ENCODE results near the gene UGT2B15. TPM values are rescaled to one million over a fixed set of nuclear protein-coding genes. Genes with fewer than 3 reads are reported as not detected.
"Not testable (repeated sequence)": the region's sequence is repeated elsewhere in the genome, so short reads cannot be mapped to it uniquely, and the experiment has no call there.

The UGT2B15 gene
- total and polyA plus RNA-seq, 3 donors from 2014 or later, result 0.50 to 1.3 TPM; not detected in 1

DNA sequence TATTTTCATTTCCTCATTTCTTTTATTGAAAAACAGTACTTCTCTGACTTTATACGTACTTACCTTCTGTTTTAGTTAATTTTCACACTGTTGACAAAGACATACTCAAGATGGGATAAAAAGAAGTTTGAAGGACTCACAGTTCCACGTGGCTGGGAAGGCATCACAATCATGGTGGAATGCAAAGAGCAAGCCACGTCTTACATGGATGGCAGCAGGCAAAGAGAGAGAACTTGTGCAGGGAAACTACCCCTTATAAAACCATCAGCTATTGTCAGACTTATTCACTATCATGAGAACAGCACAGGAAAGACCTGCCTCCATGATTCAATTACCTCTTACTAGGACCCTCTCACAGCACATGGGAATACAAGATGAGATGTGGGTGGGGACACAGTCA lies 20.7 kb upstream of the UGT2B15 start:
- WGBS, 2 donors, result 79 to 86% methylated on average over 3 of the region's 3 CpGs
- no peak for DNase-seq
- H3K4me3 ChIP-seq, result no peak overlapping the region
- no peaks in the 10 kb centered on the region for H3K36me3 ChIP-seq (ENCODE audit: low read depth, missing control alignments)
- no peak overlapping the region for H3K27ac ChIP-seq
- H3K9me3 ChIP-seq, result no peaks in the 10 kb centered on the region
- intact Hi-C loops (cut with DNase I; ENCODE audit: low total_unique reads), result no loop called here
- no peaks in the 10 kb centered on the region for H3K27me3 ChIP-seq
- no peaks in the 10 kb centered on the region for H3K4me1 ChIP-seq
- TF ChIP-seq POLR2A (IDR thresholded peaks at IDR 0.05), result no peak
- no peak for TF ChIP-seq CTCF (IDR thresholded peaks at IDR 0.05)

DNA sequence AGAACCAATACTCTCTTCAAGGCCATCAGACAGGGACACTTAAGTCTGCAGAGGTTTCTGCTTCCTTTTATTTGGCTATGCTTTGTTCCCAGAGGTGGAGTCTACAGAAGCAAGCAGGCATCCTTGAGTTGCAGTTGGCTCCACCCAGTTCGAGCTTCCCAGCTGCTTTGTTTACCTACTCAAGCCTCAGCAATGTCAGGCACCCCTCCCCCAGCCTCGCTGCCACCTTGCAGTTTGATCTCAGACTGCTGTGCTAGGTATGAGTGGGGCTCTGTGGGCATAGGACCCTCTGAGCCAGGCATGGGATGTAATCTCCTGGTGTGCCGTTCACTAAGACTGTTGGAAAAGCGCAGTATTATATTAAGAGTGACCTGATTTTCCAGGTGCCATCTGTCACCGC lies 12.6 kb upstream of the UGT2B15 start:
- 86 to 87% methylated on average over 5 of the region's 5 CpGs for whole genome bisulfite sequencing, 2 donors
- Histone ChIP-seq H3K4me1 (no peaks in the 10 kb centered on the region), H3K9me3 (no peaks in the 10 kb centered on the region), H3K27me3 (no peaks in the 10 kb centered on the region), H3K27ac (no peak overlapping the region), H3K36me3 (ENCODE audit: low read depth, missing control alignments) (no peaks in the 10 kb centered on the region), H3K4me3 (no peak overlapping the region)
- no peak for DNase-seq
- intact Hi-C loops (cut with DNase I; ENCODE audit: low total_unique reads), result no loop called here
- TF ChIP-seq POLR2A (IDR thresholded peaks at IDR 0.05), result no peak

DNA sequence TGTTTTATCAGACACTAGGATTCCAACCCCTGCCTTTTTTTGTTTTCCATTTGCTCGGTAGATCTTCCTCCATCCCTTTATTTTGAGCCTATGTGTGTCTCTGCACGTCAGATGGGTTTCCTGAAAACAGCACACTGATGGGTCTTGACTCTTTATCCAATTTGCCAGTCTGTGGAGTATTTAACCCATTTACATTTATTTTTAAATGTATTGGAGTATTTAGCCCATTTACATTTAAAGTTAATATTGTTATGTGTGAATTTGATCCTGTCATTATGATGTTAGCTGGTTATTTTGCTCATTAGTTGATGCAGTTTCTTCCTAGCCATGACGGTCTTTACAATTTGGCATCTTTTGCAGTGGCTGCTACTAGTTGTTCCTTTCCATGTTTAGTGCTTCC lies 10.8 kb upstream of the UGT2B15 start:
- H3K36me3 ChIP-seq (ENCODE audit: low read depth, missing control alignments); DNase-seq; H3K9me3 ChIP-seq; intact Hi-C loops (cut with DNase I; ENCODE audit: low total_unique reads); H3K27ac ChIP-seq; H3K27me3 ChIP-seq; H3K4me1 ChIP-seq; H3K4me3 ChIP-seq: not testable (repeated sequence)
- WGBS, 2 donors, result 85 to 94% methylated on average over 3 of the region's 3 CpGs

DNA sequence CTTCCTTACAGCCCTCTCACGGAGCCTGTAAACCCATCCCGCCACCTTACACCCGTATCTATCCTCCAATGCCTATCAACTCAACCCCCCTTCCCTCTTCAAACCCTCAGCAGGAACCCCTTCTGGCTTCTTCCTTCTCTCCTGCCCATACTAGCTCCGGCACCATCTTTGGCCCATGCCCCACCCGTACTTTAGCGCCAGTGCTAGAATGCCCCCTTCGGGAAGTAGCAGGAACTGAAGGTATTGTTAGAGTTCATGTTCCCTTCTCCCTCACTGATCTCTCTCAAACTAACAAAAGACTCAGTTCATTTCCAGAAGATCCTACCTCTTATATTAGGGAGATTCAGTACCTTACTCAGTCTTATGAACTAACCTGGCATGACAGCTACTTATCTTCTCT lies 2.7 kb upstream of the UGT2B15 start:
- Histone ChIP-seq H3K9me3 (no peaks in the 10 kb centered on the region), H3K27me3 (no peaks in the 10 kb centered on the region), H3K27ac (no peak overlapping the region), H3K36me3 (ENCODE audit: low read depth, missing control alignments) (no peaks in the 10 kb centered on the region), H3K4me3 (no peak overlapping the region), H3K4me1 (no peaks in the 10 kb centered on the region)
- intact Hi-C loops (cut with DNase I; ENCODE audit: low total_unique reads), result no loop called here
- TF ChIP-seq POLR2A (IDR thresholded peaks at IDR 0.05), result no peak
- TF ChIP-seq CTCF (IDR thresholded peaks at IDR 0.05), result no peak
- 61 to 79% methylated on average over 7 of the region's 7 CpGs for WGBS, 2 donors
- DNase-seq, result no peak

DNA sequence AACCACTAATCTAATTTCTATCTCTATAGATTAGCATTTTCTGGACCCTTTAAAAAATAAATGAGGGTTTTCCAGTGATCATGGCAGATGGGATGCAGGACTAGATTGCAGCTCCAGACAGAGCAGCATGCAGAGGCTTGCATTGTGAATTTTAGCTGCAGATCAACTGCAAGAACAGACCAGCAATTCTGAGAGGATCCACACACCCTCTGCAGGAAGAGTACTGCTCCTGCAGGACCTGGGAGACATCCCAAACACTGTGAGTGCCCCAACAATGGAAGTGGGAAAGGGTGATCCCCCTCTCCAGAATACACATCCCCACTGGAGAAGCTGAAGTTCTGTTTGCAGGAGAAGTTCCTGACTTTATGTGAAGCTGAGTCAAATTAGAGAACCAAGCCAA lies 765 bp upstream of the UGT2B15 start:
- intact Hi-C loops (cut with DNase I; ENCODE audit: low total_unique reads); H3K36me3 ChIP-seq (ENCODE audit: low read depth, missing control alignments); H3K27me3 ChIP-seq; H3K4me3 ChIP-seq; DNase-seq; H3K27ac ChIP-seq; H3K4me1 ChIP-seq; H3K9me3 ChIP-seq: not testable (repeated sequence)

- intact Hi-C loops (cut with DNase I; ENCODE audit: low total_unique reads); H3K4me1 ChIP-seq; DNase-seq; H3K27me3 ChIP-seq; H3K36me3 ChIP-seq (ENCODE audit: low read depth, missing control alignments); H3K9me3 ChIP-seq; H3K4me3 ChIP-seq; H3K27ac ChIP-seq: not testable (repeated sequence)
Observed at GRCh38 chr4:68668537-68669163, 1.8 kb downstream of the UGT2B15 start.

- H3K36me3 ChIP-seq (ENCODE audit: low read depth, missing control alignments); H3K27me3 ChIP-seq; H3K4me3 ChIP-seq; H3K9me3 ChIP-seq; H3K27ac ChIP-seq; intact Hi-C loops (cut with DNase I; ENCODE audit: low total_unique reads); DNase-seq; H3K4me1 ChIP-seq: not testable (repeated sequence)
Observed at GRCh38 chr4:68667551-68667950, 2.9 kb downstream of the UGT2B15 start.

GRCh38 chr4:68664721-68665120 lies 5.7 kb downstream of the UGT2B15 start:
- H3K4me3 ChIP-seq; H3K27ac ChIP-seq; DNase-seq; H3K27me3 ChIP-seq; H3K36me3 ChIP-seq (ENCODE audit: low read depth, missing control alignments); H3K9me3 ChIP-seq; intact Hi-C loops (cut with DNase I; ENCODE audit: low total_unique reads); H3K4me1 ChIP-seq: not testable (repeated sequence)
- 75 to 76% methylated on average over 3 of the region's 3 CpGs for WGBS, 2 donors

DNA sequence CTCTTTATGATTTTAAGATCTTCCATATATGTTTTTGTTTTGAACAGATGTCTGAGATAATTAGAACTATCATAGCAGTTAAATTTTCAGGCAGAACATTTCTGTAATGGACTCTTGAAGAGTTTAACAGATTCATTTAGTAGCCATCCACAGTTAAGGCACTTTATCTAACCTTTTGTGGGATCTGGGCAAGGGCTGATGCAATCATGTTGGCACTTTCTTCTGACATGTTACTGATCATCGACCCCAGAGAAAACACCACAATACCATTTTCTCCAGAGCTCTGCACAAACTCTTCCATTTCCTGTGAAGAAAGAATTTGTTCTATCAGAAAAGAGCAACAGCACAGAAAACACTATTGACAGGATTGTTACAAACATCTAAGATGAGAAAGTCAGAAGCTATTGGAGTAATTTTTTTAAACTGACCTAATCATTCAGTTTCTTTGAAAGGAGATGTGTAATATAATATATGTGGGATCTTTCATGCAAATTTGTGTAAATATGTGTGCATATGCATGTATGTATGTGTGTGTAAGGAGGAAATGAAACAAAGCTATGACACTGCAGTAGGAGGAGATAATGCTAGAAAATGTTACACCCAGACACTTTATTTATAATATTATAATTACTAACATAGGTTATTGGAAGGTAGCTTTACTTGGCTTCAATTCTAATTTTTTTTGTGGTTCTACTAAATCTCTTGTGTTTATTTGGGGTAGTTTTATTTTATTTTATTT lies 7.4 kb downstream of the UGT2B15 start:
- intact Hi-C loops (cut with DNase I; ENCODE audit: low total_unique reads); H3K9me3 ChIP-seq; H3K36me3 ChIP-seq (ENCODE audit: low read depth, missing control alignments); DNase-seq; H3K27me3 ChIP-seq; H3K27ac ChIP-seq; H3K4me1 ChIP-seq; H3K4me3 ChIP-seq: not testable (repeated sequence)
- WGBS, 2 donors, result no CpG with 5 or more reads among the region's 1 CpG

All from testis (tissue), 3 donors.